GM03348 (cell line): Measurements from ENCODE around the gene MATN1.

Experiments used
- DNase-seq: peaks from one replicate; pipeline ENCODE4 v3.0.0; 2012; ENCODE audit warnings: low spot score

The MATN1 gene

DNA sequence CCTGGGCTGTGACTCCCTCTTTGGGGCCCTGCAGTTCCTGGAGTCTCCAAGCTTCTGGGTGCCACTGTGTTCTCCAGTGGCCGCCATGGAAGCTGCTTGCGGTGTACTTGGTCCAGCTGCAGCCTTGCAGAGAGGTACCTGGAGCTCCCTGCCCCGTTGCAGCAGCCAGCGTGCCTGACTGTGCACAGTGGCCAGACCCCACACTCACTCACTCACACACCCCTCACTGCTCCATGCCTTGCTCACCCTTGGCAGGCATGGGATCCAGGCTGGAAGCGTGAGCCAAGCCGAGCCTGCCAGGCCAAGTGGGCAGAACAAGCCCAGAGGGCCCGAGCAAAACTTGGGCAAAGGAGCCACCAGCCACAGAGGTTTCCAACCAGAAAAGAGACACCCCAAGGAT is 43.0 kb downstream of the MATN1 start:
- no peak for DNase-seq

DNA sequence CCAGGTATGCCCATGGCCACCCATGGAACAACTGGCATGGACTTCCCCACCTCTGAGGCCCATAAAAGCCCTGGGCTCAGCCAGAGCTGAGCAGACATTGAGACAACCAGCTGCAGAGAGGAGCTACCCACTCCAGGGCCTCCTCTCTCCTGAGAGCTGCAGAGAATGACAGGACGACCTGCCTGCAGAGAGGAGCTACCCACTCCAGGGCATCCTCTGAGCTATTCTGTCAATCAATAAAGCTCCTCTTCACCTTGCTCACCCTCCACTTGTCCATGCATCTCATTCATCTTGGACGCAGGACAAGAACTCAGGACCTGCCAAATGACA is 43.4 kb downstream of the MATN1 start:
- no peak for DNase-seq

DNA sequence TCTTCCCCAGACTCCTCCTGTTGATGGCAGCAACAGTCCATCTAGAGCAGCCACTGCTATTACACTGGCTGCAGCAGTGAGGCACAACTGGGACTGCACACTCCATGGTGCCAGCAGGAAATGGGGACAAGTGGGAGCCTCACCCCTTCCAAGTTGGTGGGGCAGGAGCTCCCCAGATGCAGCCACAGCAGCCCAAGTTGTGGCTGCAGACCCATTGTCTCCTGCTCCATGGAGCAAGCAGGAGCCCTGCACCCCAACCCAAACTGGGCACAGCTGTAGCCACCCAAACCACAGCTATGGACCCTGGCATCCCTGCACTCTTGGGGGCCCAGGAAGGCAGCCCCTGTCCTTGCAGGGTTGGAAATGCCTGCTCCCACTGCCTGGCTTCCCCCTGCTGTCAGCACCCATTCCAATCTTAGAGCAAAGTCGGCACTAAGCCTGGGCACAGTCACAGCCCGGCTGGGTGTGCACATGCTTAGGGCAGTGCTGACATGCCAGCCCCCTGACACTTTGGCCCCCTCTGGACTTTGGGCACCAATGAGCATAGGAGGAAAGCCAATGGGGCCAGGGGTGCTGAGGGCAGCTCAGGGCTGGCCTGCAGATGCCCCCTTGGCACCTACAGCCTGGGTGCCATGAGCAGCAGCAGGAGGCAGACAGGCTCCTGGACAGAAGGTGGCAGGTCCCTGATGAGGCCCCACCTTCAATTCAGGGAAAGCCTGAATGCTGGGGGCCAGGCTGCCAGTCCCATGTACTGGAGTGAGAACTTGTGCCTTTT is 44.0 kb downstream of the MATN1 start:
- no peak for DNase-seq

DNA sequence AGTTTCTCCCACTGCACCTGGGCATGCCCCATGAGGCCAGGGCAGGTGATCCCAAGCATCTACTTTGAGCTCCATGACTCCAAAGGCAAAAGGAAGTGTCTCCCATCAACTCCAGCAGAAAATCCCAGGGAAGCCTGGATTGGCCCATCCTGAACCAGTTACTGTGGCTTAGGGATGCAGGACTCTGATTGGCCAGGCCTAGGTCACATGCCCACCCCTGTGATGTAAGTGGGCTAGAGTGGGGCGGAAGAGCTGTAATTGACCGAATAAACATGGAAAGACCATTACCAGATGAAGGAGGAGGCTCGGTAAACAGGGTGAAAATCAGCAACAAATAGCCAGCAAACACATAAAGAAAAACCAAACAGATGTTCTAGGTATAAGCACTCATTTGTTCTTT is 45.2 kb downstream of the MATN1 start:
- no peak for DNase-seq

DNA sequence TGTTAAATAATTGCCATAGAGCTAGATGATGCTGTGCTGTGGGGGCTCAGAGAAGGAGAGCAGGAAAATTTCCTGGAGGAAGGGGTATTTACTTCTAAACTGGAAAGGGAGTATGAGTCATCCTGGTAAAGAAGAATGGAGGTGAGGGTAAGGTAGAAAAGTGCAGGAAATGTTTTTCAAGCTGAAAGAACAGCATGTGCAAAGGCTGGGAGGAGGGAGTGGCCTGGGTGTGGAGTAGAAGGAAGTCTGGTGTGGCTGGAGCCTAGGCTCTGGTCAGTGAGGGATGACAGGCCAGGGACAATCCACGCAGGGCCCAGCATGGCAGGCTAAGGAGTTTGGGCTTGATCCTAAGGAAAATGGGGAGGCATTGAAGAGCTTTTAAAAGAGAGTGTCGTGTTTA is 45.9 kb downstream of the MATN1 start:
- no peak for DNase-seq

DNA sequence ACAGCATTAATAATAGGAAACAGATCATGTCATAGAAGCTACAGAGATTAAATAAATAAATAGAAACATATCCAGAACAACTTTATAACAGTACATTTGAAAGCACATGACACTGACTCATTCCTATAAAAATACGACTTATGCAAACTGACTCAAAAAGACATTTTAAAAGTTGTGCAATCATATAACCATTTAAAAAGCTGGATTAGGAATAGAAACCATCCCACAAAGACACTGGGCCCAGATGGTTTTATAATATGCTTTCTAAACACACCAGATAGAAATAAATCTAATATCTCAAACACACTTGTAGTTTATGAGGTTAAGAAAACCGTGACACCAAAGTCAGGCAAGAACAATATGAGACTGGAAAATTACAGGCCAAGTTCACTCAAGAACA is 47.6 kb downstream of the MATN1 start:
- peak; percentile 70 for DNase-seq

DNA sequence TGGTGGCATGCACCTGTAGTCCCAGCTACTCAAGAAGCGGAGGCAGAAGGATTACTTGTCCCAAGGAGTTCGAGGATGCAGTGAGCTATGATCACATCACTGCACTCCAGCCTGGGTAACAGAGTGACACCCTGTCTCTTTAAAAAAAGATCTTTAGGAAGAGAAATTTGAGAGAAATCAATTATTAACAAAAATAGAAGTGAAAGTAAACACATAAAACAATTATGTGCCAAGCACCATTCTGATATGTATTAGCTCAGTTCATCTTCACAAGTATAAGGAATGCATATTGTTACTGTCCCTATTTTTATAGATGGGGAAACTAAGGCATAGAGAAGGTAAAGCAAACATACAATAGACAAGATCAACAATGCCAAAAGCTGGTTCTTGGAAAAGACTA is 48.1 kb downstream of the MATN1 start:
- DNase-seq, result no peak

DNA sequence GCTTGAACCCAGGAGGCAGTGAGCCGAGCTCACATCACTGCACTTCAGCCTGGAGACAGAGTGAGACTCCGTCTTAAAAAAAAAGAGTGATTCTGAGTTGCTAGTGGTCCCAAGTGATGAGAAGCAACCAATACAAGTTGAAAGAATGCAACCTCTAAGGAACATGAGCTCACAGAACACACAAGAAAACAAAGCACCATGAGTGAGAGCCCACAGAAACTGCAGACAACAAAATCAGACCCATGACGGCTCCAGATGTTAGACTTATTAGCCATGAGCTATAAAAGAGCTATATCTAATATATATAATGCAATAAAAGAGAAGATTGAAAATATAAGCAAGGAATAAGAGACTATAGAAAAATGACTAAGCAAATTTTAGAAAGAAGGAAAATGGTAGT is 50.0 kb downstream of the MATN1 start:
- no peak for DNase-seq

DNA sequence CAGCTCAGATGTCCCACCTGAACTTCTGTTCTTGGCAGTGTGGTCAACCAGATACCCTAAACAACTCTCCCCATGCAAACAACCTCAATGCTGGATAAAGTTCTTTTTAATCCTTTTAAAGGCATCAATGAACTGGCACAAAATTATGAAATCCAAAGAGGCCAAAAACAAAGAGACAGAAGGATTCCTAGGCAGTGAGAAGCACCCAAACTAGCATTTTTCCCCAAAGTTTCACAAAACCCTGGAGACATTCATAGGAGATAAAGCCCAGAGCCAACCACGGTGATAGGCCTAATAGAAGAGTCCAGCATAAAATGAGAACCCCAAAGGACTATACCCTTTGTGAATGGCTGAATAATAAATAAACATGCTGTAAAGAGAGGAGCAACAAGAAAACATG is 50.7 kb downstream of the MATN1 start:
- peak; percentile 63 for DNase-seq

DNA sequence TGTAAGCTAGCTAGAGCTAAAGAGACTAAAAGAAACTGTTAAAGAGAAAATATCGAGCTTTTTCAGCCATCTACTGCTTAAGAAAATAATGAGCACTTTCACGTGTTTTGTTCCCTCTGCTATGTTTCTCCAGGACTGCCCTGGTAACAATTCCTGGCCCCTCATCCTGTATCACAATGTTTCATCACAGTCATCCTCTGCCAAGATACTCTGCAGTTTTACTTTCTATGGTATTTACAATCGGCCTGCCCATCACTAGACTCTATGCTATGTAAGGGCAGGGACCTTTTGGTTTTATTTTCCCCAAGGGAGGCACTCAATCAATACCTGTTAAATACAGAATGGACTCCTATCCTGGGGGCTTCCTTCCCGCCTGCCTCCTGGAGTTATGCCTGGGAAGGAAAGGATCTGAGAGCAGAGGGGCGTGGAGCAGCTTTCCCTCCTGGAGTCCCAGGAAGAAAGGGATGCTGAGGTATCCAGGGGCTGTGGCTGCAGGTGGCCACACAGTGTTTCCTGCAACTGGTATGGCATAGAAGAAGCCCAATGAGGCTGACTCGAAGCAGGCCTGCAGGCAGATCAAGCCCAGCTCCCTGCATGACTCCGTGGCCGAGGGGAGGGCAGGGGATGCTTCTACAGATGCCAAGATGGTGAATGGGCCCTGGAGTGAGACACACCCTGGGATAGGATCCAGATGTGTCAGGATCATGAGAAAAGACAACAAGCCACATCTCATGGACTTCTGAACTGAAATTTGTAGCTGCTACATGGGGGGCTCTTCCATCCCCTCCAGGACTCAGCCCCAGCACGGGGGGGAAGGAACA is 52.9 kb downstream of the MATN1 start:
- DNase-seq, result peak; percentile 87

DNA sequence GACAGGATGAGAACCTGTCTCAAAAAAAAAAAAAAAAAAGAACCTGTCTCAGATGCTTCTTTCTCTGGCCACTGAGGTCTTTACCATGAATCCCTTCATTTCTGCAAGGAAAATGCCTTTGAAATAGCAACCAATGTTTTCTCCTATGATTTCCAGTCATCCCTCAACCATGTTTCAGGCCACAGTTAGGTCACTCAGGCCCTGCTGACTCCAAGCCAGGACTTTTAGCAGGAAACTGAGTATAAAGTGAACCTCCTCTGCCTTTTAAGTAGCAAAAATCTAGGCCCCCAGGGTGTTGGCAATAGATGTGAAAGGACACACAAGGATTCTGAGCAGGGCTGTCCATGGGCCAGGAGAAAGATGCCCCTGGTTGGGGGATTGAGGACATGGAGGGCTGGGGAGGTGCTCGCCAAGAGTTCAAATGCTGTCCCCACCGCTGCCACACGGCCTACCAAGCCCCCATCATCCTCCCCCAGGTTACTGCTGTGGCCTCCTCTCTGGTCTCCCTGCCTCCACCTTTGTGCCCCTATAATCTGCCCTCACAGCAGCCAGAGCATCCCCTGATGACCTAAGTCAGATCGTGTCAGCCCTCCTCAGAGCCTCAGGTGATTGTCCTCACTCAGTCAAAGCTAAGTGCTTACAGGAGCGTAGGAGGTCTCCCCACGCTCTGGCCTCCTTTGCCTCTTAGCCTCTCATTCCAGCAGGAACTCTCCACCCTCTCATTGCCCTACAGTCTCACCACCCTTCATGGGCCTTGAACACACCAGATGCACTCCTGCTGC is 54.6 kb downstream of the MATN1 start:
- DNase-seq, result peak; percentile 49

DNA sequence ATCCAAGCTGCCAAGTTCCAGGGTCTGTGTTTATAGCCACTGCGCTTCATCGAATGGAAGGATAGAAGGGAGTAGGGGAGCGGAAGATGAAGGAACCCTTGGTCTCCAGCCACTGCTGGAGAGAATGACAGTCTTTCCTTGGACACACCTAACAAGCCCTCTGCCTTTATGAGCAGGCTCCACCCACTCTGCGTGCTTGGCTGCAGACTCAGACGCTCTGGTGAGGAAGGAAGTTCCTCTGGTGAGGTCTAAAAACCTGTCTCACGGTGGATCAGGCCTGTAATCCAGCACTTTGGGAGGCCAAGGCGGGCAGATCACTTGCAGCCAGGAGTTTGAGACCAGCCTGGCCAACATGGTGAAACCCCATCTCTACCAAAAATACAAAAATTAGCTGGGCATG is 55.4 kb downstream of the MATN1 start:
- DNase-seq, result no peak

DNA sequence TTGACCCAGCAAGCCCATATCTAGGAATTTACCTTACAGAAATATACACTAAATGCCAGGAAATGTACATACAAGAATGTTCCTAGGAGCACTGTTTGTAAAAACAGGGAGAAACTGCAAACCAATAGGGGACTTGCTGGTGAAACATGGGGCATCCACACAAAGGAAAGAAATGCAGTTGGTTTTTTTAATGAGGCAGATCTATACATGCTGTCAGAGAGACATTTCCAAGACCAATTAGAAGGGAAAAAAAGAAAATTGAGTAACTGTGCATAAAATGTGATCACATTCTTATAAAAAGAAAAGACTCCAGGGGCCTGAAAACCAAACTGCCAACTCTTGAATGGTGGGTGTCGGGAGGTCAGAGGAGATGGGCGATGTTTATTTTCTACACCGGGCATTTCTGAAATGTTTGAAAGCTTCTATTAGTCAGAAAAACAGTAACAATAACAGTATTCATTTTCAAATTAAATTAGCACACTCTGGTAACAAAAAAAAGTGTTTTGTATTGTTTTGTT is 56.6 kb downstream of the MATN1 start:
- DNase-seq, result no peak

DNA sequence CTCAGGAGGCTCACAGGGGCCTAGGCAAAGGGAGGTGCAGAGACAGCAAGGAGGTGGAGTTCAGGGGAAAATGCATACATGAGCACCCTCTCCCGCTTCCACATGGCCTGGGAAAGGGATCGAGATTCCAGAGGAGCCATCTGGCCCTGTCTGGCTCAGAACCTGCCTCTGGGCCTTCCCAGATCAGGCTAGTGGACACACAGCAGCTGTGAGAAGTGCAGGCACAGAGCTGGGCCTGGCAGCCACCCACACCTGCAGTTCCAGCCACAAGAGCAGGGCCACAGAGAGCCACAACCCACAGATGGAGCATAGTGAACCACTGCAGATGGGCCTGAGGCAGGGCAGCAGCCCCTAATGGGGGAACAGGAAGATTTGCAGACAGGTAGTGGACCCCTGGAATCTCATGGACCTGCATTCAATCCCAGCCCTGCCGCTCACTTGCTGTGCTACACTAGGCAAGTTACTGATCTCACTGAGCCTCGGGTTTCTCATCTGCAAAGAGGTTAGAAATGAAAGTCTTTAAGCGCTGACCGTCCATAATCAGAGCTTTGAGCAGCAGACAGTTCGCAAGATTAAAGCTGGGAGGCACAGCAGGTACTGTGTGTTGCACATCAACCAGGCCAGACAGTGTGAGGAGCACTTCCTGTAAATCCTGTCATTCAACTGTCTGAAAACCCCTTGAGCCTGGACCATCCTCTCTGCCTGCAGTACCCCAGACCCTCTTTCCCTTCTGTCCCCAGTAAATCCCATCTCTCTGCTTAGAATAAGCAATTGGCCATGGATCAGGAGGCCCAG is 58.0 kb downstream of the MATN1 start:
- DNase-seq, result no peak

DNA sequence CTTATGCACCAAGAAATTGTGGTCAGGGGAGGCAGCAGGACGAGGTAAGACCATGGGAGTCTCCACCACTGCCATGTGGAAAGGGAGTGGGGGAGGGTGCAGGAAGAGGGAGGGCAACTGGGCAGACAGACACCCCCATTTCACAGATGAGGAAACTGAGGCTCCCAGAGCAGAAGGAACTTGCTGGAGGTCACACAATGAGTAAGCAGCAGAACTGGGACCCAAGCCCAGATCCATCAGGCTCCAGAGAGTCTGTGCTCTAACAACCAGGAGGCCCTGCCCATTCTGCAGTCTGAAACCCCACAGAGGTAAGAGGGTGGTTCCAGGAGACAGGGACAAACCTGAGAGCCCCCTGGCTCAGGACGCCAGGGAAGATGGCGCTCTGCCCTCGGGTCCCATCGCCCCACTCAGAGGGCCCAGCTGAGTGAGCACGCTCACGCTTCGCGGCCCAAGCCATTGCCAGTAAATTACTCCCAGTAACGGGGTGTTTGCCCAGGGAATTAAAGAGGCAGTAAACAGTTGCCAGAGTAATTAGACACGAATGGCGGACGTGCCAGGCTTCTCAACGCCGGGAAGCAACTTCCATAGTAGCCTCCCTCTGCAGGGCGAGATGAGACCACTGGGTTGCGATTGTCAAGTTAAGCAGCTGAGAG is 59.2 kb downstream of the MATN1 start:
- DNase-seq, result no peak

DNA sequence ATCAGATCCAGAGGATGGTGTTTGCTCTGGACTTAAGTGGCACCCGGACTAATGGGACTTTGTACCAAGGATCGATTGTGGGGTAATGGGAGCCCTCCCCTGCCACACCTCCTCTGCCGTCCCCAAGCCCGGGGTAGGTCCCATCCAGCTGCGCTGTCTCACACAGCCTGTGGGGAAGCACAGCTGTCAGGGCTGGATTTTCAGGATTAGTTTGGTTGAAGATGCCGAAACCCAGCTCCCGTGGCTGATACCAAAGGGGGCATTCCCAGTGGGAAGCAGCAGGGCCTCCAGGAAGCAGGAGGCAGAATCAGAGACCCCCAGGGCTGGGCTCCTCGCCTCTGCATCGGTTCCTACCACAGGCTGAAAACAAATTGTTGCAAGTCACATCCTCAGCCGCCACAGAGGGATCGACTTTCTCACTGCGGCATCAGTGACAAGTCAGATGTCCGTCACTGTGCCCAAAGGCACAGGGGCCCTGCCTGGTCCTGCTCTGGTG is 59.7 kb downstream of the MATN1 start:
- DNase-seq, result no peak

DNA sequence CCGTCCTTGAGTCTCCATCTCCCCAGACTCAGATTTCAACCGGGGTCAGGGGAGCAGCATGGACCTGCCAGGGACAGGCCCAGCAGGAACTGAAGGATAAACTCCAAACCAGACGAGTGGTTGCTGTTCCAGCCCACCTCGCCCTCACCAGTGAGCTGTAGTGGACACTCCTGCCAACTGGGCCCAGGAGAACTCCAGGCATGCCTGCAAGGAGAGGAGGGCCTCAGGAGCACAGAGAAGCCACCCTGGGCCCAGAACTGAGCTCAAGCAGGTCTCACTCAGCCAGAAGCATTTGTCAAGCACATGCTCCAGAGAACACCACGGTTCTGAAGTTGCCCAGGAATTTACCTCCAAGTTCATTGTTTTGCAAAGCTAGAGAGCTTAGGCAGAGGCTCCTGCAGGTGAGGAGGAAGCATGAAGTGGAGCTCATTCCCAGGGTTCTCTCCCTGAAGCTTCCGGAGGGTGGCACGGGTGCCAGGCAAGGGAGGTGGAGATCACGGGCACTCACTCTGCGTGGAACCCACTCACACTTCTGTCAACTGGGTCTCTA is 61.0 kb downstream of the MATN1 start:
- no peak for DNase-seq

DNA sequence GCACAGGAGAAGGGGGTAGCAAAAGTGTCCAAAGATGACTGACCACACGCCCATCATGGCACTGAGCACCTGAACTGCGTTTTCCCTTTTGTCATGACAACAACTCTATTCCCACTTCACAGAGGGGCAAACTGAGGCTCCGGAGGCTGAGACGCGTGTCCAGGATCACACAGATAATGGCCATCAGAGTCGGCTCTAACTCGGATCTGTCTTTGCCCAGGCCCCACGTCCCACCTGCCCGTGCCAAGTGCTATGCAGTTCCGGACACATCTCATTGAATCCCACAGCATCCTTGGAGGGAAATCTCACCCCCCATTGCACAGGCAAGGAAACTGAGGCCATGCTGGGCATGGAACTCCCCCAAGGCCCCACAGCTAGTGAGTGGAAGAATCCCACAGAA is 62.1 kb downstream of the MATN1 start:
- no peak for DNase-seq
